Measurements from ENCODE around the gene IRF4.
"Not testable (repeated sequence)": the region's sequence is repeated elsewhere in the genome, so short reads cannot be mapped to it uniquely, and the experiment has no call there.

GRCh38 chr6:426198-426738 lies 34.7 kb downstream of the IRF4 start:
- TF ChIP-seq POLR2A, CTCF (IDR thresholded peaks at IDR 0.05): not testable (repeated sequence)
